Upper lobe of left lung (tissue), 6 donors: Measurements from ENCODE around the gene TRIP6. TPM values are rescaled to one million over a fixed set of nuclear protein-coding genes. Genes with fewer than 3 reads are reported as not detected.
A peak's percentile ranks its signal among the peaks of the same experiment; 100 is the strongest.

ENCODE experiments used
- ATAC-seq, 2 donors: fragments of 200-7000 bp; cut with Tn5 transposase; one replicate each; pipeline ENCODE4 v1.9.1; 2022; ENCODE audit warnings: mild to moderate bottlenecking in 2 of 2, moderate library complexity in 2 of 2; ENCODE audit not compliant: low FRiP score in 2 of 2
- DNase-seq, 2 donors: peaks; one replicate each; pipeline ENCODE4 v3.0.0-alpha.2; 2019 to 2020
- H3K27ac ChIP-seq, 4 donors: fragments of 200-600 bp; sonication (generic); one replicate each; pipeline ENCODE4 v1.5.1; 2016 to 2019
- H3K27me3 ChIP-seq, 4 donors: fragments of 200-600 bp; sonication (generic); one replicate each; pipeline ENCODE4 v1.5.1; 2017 to 2019
- H3K36me3 ChIP-seq, 4 donors: fragments of 200-600 bp; sonication (generic); one replicate each; pipeline ENCODE4 v1.5.1; 2016 to 2019
- H3K4me1 ChIP-seq, 4 donors: fragments of 200-600 bp; sonication (generic); one replicate each; pipeline ENCODE4 v1.5.1; 2018 to 2019
- H3K4me3 ChIP-seq, 4 donors: fragments of 200-600 bp; sonication (generic); one replicate each; pipeline ENCODE4 v1.5.1; 2017 to 2019; ENCODE audit warnings: mild to moderate bottlenecking in 2 of 4, moderate library complexity in 1 of 4
- H3K9me3 ChIP-seq, 4 donors: fragments of 200-600 bp; sonication (generic); one replicate each; pipeline ENCODE4 v1.5.1; 2018 to 2019
- EP300 ChIP-seq, 4 donors: sonication (generic); formaldehyde crosslinking; IDR thresholded peaks; one replicate each; pipeline ENCODE4 v1.5.1; 2017; ENCODE audit warnings: antibody characterized with exemption in 4 of 4, control low read depth in 2 of 4
- POLR2A ChIP-seq, 4 donors: fragments of 450-650 bp; IDR thresholded peaks; one replicate each; pipeline ENCODE4 v1.5.1; 2016 to 2017; ENCODE audit warnings: antibody characterized with exemption in 4 of 4, mild to moderate bottlenecking in 2 of 4
- POLR2AphosphoS5 ChIP-seq, 2 donors: sonication (generic); formaldehyde crosslinking; IDR thresholded peaks; one replicate each; pipeline ENCODE4 v1.5.1; 2017; ENCODE audit warnings: antibody characterized with exemption in 2 of 2
- WGBS, 2 donors: methylation state at CpG; one replicate each; pipeline ENCODE4 v1.1.5; 2017 to 2018; 5-methylcytosine and 5-hydroxymethylcytosine counted together
- total RNA-seq, 6 donors: library from RNA; depleted of rRNA in 4 of 6; stranded (reverse); fragments of >200 nt in 4 of 6; gene quantifications; one replicate each; pipeline versions ENCODE4 v1.1.0 to v1.2.1, GENCODE V29; 2016 to 2021
- TF ChIP-seq, protein P1 (sequence below), 6 experiments: fragments of 450-650 bp in 4 of 6; fragments of 200-600 bp in 2 of 6; sonication (generic) in 2 of 6; IDR thresholded peaks; one replicate each; pipeline ENCODE4 v1.5.1; 2016 to 2019; ENCODE audit warnings: antibody characterized with exemption in 6 of 6
- donor health status: DM: no; HTN: no; CAD: no; lungs with moderate emphysema.
- donor health status: DM: no; HTN: yes; CAD: no; lungs with severe emphysema.

The TRIP6 gene, protein sequence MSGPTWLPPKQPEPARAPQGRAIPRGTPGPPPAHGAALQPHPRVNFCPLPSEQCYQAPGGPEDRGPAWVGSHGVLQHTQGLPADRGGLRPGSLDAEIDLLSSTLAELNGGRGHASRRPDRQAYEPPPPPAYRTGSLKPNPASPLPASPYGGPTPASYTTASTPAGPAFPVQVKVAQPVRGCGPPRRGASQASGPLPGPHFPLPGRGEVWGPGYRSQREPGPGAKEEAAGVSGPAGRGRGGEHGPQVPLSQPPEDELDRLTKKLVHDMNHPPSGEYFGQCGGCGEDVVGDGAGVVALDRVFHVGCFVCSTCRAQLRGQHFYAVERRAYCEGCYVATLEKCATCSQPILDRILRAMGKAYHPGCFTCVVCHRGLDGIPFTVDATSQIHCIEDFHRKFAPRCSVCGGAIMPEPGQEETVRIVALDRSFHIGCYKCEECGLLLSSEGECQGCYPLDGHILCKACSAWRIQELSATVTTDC
- 10 to 100 TPM; 17.8 to 74.3 (median 67.3) TPM for total RNA-seq

DNA sequence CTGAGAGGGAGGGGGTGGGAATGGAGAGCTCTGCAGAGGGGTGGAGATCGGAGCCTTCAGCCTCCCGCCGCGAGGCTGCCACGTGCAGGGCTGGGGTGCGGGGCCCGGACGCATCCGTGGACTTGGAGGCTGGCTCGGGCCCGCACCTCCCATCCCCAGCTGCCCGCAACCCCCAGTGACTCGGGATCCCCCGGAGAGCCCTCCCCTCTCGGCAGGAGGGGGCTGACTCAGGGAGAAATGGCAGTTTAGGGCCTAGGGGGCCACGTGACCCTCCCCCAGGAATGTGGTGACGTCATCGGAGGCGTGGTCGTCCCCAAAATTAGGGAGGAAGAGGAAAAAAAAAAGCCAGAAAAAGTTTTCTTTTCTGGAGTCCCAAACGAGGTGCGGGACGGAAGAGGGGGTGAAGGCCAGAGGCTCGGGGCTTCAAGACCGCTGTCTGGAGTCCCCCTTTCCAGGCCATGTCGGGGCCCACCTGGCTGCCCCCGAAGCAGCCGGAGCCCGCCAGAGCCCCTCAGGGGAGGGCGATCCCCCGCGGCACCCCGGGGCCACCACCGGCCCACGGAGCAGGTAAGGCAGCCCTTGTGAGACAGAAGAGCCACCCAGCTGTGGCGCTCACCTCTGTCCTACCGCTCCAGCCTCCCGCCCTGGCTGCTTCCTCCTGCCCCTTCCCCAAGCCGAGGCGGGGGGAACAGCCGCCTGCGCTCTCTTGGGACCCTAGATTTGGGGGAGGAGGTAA lies at the start of gene TRIP6:
Gene TRIP6 (plus strand): TSS at position 348 of the 736 bp plus-strand sequence. CDS start 111 bp downstream, at position 459.
- ATAC-seq (peak; percentile 77 to 88), DNase-seq (peak; percentile 86 to 92)
- no peak for TF ChIP-seq EP300 (IDR thresholded peaks at IDR 0.05)
- peak in 2 of 4 donors; percentile 33 to 68 for TF ChIP-seq POLR2A (IDR thresholded peaks at IDR 0.05)
- TF ChIP-seq POLR2AphosphoS5 (IDR thresholded peaks at IDR 0.05) = peak; percentile 54 to 62
- TF ChIP-seq, protein P1, sequence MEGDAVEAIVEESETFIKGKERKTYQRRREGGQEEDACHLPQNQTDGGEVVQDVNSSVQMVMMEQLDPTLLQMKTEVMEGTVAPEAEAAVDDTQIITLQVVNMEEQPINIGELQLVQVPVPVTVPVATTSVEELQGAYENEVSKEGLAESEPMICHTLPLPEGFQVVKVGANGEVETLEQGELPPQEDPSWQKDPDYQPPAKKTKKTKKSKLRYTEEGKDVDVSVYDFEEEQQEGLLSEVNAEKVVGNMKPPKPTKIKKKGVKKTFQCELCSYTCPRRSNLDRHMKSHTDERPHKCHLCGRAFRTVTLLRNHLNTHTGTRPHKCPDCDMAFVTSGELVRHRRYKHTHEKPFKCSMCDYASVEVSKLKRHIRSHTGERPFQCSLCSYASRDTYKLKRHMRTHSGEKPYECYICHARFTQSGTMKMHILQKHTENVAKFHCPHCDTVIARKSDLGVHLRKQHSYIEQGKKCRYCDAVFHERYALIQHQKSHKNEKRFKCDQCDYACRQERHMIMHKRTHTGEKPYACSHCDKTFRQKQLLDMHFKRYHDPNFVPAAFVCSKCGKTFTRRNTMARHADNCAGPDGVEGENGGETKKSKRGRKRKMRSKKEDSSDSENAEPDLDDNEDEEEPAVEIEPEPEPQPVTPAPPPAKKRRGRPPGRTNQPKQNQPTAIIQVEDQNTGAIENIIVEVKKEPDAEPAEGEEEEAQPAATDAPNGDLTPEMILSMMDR (IDR thresholded peaks at IDR 0.05) = peak in 1 of 6 experiments; percentile 6
- H3K4me1 ChIP-seq = peaks cover 26 to 39% (median 26%) of the 10 kb centered on the region in 4 donors
- H3K27me3 ChIP-seq = no peaks in the 10 kb centered on the region
- 9 to 19% methylated on average over 25 to 36 of the region's 42 CpGs for WGBS, 2 donors
- H3K27ac ChIP-seq = peak within 1 kb of the TSS; percentile 86 to 97 (median 95)
- H3K9me3 ChIP-seq = no peaks in the 10 kb centered on the region
- peaks cover 3 to 25% (median 12%) of the 10 kb centered on the region in 4 donors for H3K36me3 ChIP-seq
- H3K4me3 ChIP-seq = peak within 1 kb of the TSS; percentile 62 to 86 (median 74)

DNA sequence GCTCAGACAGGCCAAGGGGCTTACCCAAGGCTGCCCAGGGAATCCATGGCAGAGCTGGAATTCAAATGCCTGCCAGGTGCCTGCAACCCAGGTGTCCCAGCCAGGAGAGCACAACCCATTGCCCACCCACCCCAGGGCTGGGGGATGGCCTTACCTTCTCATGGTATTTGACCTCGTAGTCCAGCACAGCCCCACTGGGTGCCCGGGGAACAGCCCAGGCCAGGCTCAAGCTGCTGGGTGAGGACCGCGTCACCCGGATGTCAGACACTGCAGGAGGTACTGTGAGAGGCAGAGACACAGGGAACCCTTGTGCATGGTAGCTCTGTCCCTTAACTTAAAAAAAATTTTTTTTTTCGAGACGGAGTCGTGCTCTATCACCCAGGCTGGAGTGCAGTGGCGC lies 48.8 kb upstream of the TRIP6 start:
- 93 to 97% methylated on average over 6 to 9 of the region's 9 CpGs for whole genome bisulfite sequencing, 2 donors
- no peak for DNase-seq
- Histone ChIP-seq H3K4me3 (no peak overlapping the region), H3K4me1 (peaks cover 0 to 7% (median 3%) of the 10 kb centered on the region in 4 donors), H3K27ac (no peak overlapping the region), H3K27me3 (no peaks in the 10 kb centered on the region), H3K36me3 (peaks cover 11 to 94% (median 62%) of the 10 kb centered on the region in 4 donors), H3K9me3 (no peaks in the 10 kb centered on the region)
- no peak for ATAC-seq
- TF ChIP-seq POLR2A (IDR thresholded peaks at IDR 0.05) = no peak
- no peak for TF ChIP-seq POLR2AphosphoS5 (IDR thresholded peaks at IDR 0.05)
- TF ChIP-seq, protein P1 (IDR thresholded peaks at IDR 0.05) = no peak
- no peak for TF ChIP-seq EP300 (IDR thresholded peaks at IDR 0.05)

DNA sequence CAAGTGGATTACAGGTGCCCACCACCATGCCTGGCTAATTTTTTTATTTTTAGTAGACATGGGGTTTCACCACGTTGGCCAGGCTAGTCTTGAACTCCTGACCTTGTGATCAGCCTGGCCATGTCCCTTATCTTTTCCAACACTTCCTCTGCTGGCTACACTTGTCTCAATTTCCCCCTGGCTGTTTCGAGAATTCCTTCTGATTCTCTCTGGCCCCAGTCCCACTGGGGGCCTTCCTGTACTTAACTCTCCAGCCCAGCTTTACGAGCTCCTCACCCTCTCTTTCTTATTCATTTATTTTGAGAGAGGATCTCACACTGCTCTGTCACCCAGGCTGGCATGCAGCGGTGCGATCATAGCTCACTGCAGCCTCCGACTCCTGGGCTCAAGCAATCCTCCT lies 48.4 kb upstream of the TRIP6 start:
- TF ChIP-seq, protein P1 (IDR thresholded peaks at IDR 0.05) = no peak
- no peak for TF ChIP-seq POLR2AphosphoS5 (IDR thresholded peaks at IDR 0.05)
- no peak for TF ChIP-seq POLR2A (IDR thresholded peaks at IDR 0.05)
- TF ChIP-seq EP300 (IDR thresholded peaks at IDR 0.05) = no peak
- Histone ChIP-seq H3K27me3 (no peaks in the 10 kb centered on the region), H3K36me3 (peaks cover 11 to 94% (median 62%) of the 10 kb centered on the region in 4 donors)

DNA sequence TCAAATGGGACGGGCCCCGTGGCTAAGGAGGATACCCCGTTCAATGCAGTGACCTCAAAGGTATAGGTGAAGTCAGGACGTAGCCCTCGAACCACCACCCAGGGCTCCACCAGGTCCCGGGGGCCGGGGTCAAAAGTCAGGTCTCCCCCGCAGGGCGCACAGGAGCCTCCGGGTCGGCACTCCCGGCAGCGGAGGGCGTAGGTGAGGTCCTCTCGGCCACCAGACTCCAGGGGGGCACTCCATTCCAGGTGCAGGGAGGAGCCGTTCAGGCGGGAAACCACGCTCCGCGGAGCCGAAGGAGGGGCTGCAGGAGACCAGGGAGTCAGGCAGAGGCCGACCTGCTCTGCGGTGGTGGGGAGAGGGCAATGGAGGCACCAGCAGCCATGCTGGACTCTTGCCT lies 47.6 kb upstream of the TRIP6 start:
- 83 to 92% methylated on average over 2 to 22 of the region's 23 CpGs for WGBS, 2 donors
- ATAC-seq (no peak), DNase-seq (peak in 1 of 2 donors; percentile 68)
- Histone ChIP-seq H3K27me3 (no peaks in the 10 kb centered on the region), H3K9me3 (no peaks in the 10 kb centered on the region), H3K4me1 (peaks cover 5 to 12% (median 10%) of the 10 kb centered on the region in 4 donors), H3K36me3 (peaks cover 11 to 90% (median 62%) of the 10 kb centered on the region in 4 donors), H3K4me3 (no peak overlapping the region), H3K27ac (no peak overlapping the region)
- no peak for TF ChIP-seq POLR2AphosphoS5 (IDR thresholded peaks at IDR 0.05)
- TF ChIP-seq, protein P1 (IDR thresholded peaks at IDR 0.05) = no peak

More for the DNA sequence above, 48.4 kb upstream of the TRIP6 start:
- Histone ChIP-seq H3K4me3 (no peak overlapping the region), H3K4me1 (peaks cover 0 to 6% (median 4%) of the 10 kb centered on the region in 4 donors), H3K27ac (no peak overlapping the region), H3K9me3 (no peaks in the 10 kb centered on the region)
- WGBS, 2 donors = 74 to 81% methylated on average over 6 of the region's 6 CpGs
- ATAC-seq = no peak
- no peak for DNase-seq
